Stromal cell of bone marrow (primary cell): Measurements from ENCODE around the gene PIP5K1C.

Experiments used
- DNase-seq: peaks from one replicate; pipeline ENCODE4 v3.0.0-alpha.2; 2012; ENCODE audit warnings: low read depth

The PIP5K1C gene

DNA sequence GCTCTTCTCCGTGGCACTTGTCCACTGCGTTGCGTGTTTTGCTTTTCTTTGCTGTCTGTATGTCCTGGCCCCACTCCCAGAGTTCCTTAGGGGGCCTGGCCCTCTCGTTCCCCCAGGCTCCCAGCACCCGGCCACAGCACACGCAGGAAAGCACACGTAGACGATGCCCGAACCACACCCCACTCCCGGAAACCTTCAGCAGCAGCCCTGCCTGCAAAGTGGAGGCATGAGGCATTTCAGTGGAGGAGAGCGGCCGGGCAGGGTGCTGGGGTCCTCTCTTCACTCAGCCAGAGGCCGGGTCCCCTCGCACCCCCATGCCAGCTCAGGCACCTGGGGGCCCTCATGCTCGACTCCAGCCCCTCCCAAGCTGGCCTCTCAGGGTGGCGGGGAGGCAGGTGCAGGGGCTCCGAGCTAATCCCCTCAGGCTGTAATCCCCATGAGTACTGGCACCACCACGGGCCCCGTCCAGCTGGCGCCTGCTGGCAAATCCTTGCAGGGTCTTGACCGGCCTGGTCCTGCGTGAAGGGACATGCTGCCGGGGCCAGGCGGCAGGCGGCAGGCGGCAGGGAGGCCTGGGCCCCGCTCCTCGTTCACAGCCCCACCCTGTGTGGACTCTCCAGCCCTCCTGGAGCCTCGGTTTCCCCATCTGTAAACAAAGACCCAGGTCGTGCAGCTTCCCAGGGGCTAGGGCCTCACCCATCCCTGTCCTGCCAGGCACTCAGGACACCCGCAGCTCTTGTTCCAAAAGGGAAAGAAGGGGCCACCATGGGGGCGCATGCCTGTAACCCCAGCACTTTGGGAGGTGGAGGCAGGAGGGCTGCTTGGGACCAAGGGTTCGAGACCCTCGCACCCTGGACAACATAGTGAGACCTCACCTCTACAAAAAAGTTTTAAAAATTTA, 7.0 kb downstream of the PIP5K1C start:
- DNase-seq, result no peak

DNA sequence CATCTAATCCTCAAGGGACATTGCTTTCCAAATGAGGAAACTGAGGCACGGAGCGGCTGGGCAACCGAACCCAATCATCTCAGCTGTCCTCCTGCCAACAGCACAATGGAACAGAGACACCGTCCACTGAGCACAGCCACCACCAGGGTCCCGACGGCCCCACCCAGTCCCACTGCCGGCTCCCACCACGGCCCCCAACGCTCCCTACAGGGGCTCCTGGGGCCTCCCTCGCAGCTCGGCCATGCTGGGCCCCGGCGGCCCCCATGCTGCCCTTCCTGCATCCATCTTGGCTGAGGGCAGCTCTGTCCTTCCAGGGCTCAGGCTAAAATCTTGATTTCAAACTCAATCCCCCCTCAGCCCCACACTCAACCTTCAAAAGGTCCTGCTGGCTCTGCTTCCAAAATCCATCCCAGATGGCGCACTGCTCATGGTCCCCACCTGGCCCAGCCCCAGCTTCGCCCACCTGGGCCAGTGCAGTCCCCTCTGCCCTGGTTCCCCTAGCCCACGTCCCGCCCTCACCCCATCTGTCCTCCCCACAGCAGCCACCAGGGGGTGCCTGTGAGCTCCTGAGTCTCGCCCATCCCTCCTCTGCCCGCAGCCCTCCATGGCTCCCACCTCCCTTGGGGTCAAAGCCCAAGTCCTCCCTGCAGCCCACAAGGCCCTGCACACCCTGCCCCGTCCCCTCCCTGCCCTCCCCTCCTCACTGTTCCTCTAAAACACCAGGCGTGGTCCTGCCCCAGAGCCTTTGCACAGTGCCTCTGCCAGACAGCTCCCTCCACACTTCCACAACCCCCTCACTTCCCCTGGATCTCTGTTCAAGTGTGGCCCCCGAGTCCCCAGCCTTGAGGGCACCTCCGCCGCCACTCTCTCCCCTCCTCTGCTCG, 7.9 kb downstream of the PIP5K1C start:
- DNase-seq, result no peak

DNA sequence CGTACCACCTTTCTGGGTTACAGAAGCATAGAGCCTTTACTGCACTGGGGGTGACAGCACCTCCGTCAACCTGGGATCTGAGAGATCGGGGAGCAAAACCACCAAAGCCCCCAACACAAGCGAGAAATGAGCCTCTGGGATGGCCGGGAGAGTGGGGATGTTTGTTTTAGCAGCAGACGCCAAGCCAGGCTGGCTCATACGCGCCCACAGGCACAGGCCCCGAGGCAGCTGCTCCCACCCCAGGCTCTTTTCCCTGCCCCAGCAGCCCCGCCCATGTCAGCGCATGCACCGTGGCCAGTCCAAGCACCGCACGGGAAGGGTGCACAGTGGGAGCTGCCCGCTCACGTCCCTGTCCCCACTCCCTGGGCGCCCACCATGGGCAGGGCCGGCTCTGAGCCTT, 8.5 kb downstream of the PIP5K1C start:
- no peak for DNase-seq

DNA sequence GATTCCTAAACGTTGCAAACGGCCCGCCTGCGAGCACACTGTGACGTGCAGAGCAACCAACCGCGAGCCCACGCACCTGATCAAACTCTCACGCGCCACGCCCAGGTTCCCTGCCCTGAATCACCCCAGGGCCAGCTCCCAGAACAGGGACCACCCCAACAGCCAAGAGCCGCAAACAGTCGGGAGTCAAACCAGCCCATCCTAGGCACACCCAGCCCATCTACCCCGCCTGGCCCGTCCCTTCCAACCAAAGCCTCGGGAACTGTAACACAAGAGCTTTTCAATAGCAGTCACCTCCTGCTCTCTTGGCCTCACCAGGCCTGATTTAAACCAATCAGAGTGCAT, 8.9 kb downstream of the PIP5K1C start:
- no peak for DNase-seq

DNA sequence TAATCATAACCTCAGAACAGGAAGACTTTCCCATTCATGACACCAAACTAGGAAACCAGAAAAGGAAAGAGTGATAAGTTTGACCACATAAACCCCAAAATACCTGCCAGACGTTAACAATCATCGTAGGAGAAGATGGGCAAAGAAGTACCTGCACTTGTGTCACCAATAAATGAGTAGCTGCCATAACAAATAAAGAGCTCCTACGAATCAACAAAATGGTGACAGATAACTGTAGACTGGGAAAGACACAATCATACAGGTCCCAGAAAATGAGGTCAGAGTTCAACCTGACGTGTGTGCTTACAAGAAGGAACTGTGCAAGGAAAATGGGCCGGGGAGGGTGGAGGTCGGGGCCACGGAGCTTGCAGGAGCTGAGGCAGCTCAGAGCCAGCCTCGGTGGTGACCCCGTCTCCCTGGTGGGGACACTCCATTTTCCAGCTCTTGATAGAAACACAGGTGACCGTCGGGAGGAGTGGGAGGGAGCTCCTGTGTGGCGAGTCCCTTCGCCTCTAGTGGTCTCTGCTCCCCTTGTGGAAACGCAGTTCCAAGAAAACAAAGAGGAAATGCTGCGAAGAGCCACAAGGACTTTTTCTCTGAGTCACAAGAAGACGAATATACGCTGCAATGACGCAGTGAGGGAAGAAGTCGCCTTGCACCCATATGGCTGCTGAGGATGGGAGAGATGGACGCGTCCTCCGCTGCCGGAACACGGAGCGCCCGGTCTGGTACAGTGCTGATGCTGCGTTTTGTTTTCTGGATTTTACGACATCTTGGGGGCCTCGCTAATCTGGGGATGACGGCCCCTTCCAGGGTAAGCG, 9.5 kb downstream of the PIP5K1C start:
- no peak for DNase-seq

DNA sequence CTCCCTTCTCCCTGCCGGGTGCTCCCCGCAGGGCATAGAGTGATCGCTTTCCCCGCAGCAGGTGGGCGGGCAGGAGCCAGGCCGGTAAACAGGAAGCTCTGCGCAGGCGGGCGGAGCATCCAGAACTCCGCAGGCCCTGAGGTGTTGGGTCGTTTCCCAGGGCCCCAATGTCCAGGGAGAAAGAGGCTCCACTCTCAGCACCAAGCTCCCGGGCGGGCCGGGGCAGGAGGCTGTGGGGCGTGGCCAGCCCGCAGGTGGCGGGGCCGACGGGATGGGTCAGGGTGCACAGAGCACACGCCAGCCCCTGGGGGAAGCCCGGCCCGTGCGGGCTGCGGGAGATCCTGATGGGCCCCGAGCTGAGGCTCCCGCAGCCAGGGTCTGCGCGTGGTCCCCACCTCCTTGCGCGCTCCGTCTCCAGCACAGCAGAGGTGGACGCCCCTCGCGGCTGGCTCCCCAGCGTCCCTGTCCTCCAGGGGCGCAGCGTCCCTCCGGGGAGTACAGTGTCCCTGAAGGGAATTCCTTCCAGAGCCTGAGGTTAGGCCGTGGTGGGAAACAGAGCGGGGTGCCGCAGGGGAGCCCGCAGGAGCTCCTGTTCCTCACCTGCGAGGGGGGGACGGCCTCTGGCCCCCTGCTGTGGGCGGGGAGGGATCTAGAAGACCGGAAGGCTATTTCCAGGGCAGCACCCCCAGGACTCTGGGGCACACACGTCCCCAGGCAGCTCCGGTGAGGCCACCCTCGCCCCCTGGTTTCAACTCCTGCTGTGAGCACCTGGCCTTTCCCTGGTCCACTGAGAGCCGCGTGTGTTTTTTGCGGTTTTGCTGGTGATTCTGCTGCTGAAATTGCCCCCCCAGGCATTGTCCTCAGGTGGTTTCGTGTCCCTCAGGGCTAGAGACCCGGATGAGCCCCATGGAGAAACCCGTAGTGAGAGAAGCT, 12.2 kb downstream of the PIP5K1C start:
- no peak for DNase-seq

DNA sequence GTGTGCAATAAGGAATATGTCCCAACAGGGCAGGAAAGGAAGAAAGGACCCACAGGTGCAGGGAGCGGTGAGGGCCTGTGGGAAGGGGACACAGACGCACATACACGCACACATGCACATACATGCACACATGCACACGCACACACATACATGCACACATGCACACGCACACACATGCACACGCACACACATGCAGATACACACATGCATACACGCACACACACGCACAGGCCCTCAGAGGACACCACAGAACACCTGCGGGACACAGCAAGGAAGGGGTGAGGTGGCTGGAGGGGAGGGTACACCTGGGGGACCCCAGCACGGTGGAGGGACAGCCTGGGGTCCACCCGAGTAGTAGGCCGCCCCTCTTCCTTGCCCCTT, 12.9 kb downstream of the PIP5K1C start:
- DNase-seq, result no peak

DNA sequence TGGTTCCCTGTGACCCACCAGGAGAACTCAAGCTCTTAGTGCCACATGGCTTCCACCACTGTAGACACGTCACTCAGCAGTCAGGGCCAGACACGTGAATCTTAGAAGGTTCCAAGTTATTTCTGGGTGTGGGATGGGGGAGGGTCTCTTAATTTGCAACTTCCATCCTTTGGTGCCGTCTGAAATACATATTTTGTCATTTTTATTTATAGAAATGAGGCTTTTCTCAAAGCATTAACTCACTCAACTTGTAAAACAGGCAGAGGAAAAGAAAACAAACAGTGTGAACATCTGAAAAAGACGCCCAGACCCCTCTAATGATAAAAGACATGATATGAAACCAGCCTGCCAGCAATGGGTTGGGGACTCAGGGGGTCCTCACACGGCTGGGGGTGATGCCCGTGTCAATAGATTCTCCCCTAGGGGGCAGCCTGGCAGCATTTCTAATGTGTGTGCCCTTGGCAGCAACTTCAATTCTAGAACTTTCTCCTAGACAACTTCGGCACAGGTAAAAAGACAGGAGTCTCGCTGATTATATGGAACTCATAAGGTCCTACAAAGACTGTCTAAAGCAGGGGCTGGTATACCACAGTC, 15.4 kb downstream of the PIP5K1C start:
- DNase-seq, result no peak

DNA sequence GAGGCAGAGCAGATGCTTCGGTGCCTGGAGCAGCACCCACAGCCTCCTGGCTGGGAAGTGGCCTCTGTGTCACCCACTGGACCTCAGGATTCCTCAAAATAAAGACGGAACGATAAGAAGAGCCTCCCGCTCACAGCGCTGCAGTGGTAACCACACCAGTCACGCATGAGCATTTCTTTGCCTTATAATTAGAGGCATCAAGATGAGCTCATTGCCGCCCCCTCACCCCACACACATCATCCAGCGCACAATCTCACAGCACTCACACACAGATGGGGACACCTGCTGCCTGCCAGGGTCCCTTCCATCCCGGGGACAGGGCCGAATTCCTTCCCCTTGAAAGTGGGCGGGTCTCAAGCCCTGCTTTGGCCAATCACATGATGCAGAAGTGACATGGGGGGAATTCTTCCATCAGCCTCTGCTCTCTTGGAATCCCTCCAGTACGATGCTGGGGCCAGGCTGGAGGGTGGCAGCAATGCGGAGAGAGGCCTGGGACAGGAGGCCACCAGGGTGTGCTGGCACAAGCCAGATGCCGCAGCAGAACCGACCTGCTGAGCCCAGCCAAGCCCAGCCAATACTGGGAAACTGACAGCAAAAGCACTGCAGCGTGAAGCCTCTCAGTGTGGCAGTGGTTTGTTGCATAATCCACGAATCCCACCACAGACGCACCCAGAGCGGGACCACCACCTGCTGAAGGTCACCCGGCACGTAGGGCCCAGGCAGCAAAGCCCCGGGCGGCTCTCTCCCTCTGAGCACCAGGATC, 16.0 kb downstream of the PIP5K1C start:
- no peak for DNase-seq

DNA sequence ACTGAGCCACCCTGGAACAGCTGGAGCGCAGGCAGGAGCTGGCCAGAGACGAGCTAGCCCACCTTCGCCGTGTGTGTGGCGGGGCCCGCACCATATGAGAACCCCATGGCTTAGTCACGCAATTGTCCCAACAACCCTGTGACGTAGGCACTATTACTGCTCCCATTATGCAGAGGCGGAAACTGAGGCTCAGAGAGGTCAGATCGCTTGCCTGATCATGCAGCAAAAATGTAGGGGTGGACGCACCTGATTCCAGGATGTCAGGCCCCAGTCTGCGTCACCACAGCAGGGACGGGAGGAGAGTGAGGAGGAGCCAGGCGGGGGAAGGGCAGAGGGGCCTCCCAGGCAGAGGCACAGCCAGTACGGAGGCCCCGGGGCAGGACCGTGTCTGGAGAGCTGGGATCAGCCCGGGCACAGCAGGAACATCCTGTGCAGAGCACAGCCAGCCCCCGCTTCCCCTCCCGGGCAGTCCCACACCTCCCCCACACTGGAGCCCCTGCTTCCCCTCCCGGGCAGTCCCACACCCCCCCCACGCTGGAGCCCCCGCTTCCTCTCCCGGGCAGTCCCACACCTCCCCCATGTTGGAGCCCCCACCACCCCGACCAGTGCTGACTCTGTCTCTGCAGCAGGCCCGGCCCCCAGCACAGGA, 16.7 kb downstream of the PIP5K1C start:
- DNase-seq, result no peak

DNA sequence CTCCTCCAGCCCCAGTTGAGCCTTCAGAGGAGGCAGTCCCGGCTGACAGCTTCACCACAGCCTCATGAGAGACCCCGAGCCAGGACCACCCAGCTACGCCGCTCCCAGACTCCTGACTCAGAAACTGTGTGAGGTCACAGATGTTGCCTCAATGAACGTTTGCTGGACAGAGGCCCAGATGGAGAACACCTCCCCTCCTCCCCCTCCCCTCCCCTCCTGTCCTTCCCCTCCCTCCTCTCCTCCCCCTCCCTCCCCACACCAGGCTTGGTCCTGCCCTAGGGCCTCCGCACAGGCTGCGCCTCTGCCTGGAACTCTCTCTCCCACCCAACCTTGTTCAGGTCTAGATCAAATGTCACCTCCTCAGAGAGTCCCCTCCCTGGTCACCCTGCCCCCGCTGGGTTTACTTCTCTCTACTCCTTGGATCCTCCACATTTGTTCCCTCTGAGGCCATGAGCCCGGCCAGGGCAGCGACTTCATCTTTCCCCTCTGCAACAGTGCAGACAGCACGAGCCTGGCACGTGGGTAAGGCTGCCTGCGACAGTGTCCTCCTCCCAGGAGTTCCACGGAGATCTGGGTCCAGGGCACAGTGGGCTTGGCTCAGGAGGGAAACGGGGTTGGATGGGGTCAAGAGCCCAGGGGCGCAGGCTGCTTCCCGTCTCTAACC, 17.4 kb downstream of the PIP5K1C start:
- DNase-seq, result no peak

DNA sequence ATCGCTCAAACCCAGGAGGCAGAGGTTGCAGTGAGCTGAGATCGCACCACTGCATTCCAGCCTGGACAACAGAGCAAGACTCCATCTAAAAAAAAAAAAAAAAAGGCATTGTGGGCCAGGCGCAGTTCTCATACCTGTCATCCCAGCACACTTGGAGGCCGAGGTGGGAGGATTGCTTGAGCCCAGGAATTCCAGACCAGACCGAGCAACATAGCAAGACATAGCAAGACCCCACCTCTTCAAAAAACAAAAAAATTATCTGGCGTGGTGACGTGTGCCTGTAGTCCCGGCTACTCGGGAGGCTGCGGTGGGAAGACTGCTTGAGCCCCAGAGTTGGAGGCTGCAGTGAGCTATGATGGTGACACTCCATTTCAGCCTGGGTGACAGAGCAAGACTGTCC, 18.0 kb downstream of the PIP5K1C start:
- no peak for DNase-seq

DNA sequence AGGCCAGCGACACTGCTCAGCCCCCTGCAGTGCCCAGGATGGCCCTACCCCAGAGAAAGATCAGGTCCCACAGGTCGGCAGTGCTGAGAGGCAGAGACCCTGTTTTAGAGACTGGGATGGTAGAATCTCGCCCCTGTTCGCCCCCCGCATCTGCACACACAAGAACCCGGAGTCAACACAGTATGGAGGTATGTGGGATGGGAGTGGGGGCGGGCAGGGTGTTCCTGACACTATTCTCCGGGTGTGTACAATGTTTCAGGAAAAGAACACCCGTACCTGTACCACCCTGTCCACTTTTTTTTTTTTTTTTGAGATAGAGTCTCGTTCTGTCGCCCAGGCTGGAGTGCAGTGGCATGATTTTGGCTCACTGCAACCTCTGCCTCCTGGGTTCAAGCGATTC, 19.3 kb downstream of the PIP5K1C start:
- no peak for DNase-seq

DNA sequence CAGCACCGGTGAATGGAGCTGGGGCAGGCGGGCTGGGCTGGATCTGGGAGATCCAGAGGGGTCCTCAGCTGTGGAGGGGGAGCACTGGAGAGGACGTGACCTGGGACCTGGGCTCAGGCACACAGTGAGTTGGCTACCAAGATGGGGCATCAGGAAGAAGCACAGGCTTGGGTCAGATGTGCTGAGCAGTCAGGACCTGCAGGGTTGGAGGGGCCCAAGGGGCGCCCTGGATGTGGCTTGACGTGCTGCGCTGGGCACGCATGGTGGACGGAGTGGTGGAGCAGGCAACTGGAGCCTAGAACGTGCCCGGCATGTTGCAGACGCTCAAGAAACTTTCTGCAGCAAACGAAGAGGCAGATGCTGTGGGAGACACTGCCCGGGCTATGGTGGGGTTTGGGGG, 20.7 kb downstream of the PIP5K1C start:
- no peak for DNase-seq

DNA sequence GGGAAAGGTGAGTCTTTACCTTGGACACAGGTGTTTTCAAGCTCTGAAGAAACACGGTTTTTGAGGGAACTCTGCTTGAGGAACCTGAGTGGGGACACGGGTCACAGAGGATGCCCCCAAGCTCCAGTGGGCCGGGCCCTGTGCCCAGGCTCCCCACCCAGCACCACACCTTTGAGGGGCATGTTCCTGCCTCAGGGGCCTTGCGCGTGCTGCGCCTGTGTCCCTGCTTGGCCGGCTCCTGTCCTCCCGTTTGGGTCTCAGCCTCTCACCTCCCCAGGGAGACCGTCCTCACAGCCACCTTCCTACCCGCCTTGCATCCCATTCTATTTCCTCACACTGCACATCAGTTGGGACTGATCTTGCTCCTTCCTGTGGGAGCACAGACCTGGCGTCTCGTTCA, 21.1 kb downstream of the PIP5K1C start:
- no peak for DNase-seq

DNA sequence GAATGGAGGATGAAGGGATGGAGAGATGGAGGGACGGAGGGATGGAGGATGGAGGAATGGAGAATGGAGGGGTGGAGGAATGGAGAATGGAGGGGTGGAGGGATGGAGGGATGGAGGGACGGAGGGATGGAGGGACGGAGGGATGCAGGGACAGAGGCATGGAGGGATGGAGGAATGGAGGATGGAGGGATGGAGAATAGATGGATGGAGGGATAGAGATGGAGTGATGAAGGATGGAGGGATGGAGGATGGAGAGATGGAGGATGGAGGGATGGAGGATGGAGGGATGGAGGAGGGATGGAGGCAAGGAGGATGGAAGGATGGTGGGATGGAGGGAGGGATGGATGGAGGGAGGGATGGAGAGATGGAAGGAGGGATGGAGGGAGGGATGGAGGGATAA, 22.1 kb downstream of the PIP5K1C start:
- DNase-seq, result no peak

DNA sequence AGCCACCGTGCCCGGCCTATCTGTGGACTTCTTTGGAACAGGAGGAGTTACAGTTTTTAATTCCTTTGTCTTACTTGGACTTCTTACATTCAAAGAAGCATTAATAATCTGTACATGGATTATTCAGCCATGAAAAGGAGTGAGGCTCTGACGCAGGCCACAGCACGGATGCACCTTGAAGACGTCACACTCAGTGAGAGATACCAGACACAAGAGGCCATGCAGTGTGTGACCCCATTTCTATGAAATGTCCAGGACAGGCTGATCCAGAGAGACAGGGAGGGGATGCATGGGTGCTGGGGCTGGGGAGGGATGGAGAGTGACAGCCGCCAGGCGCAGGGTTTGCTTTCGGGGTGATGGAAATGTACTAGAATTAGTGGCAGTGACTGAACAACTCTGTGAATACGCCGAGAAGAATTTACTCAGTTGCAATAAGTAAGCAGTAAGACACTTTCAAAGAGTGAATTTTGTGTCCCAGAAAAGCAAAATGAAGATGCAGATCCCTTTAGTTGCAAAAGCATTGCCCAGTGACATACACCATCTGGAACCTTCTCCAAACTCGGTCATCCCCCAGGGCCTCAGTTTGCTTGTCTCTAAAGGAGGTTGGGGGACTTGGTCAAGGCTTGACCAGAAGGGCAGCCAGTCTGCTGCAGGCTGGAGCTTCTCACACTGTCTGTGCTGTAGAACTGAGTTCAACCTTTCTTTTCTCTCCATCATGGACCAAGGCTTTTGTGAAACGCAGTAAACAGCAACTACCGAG, 25.3 kb downstream of the PIP5K1C start:
- no peak for DNase-seq
